B cell (primary cell): Measurements from ENCODE around the gene ABCB10. TPM values are rescaled to one million over a fixed set of nuclear protein-coding genes. Genes with fewer than 3 reads are reported as not detected.

Experiments used
- ATAC-seq: fragments of 200-7000 bp; cut with Tn5 transposase; one replicate; pipeline ENCODE4 v1.10.0; 2021; ENCODE audit warnings: low read depth, mild to moderate bottlenecking, moderate number of reproducible peaks, moderate library complexity
- CTCF ChIA-PET: fragments of 350-600 bp; sonication (Branson Sonifier 250); formaldehyde crosslinking; loops from one replicate; lab custom pipeline; 2021; ENCODE audit warnings: antibody characterized with exemption, inconsistent platforms; lab: Charles Lee
- POLR2A ChIA-PET: fragments of 350-600 bp; sonication (Branson Sonifier 250); formaldehyde crosslinking; loops from one replicate; lab custom pipeline; 2021; ENCODE audit warnings: antibody characterized with exemption; lab: Charles Lee
- DNase-seq: peaks from one replicate; pipeline ENCODE4 v3.0.0; 2013
- H2AFZ ChIP-seq: 2 replicates; pipeline ENCODE4 v1.6.1; 2012; ENCODE audit warnings: mild to moderate bottlenecking, low read depth, low read length; ENCODE audit not compliant: insufficient read depth, poor library complexity, severe bottlenecking
- H3K27ac ChIP-seq, 2 donors: 1 replicate in 1 of 2; 2 replicates in 1 of 2; pipeline ENCODE4 v1.5.1; 2012 to 2013; ENCODE audit warnings: low read length in 2 of 2, mild to moderate bottlenecking in 2 of 2, moderate library complexity in 1 of 2
- H3K27me3 ChIP-seq, 4 experiments: fragments of 200-600 bp in 1 of 4; sonication (generic) in 1 of 4; replicated peaks in 1 of 4; 1 replicate in 2 of 4; 2 replicates in 2 of 4; pipeline versions ENCODE4 v1.6.1 to v1.7.0; 2013 to 2016; ENCODE audit warnings: low read length in 3 of 4, mild to moderate bottlenecking in 2 of 4, mixed read lengths in 1 of 4, moderate library complexity in 1 of 4; ENCODE audit not compliant: insufficient read depth in 4 of 4, control insufficient read depth in 3 of 4; ENCODE audit errors: control extremely low read depth in 1 of 4
- H3K36me3 ChIP-seq, 2 experiments: replicated peaks in 1 of 2; 1 replicate in 1 of 2; 2 replicates in 1 of 2; pipeline versions ENCODE4 v1.6.1 to v1.7.1; 2013; ENCODE audit warnings: low read length in 1 of 2; ENCODE audit not compliant: insufficient read depth in 2 of 2, control insufficient read depth in 1 of 2; ENCODE audit errors: control extremely low read depth in 1 of 2, extremely low read depth in 1 of 2
- H3K4me1 ChIP-seq, 2 donors: fragments of 200-600 bp in 1 of 2; sonication (generic) in 1 of 2; 1 replicate in 1 of 2; 2 replicates in 1 of 2; pipeline versions ENCODE4 v1.5.1 to v1.6.1; 2013 to 2017; ENCODE audit warnings: low read length in 2 of 2; ENCODE audit not compliant: control insufficient read depth in 2 of 2, insufficient read depth in 2 of 2
- H3K4me2 ChIP-seq: replicated peaks from 2 replicates; pipeline ENCODE3; 2012; ENCODE audit warnings: mild to moderate bottlenecking, low read depth, low read length; ENCODE audit not compliant: poor library complexity, severe bottlenecking
- H3K4me3 ChIP-seq, 5 experiments: fragments of 200-600 bp in 1 of 5; sonication (generic) in 1 of 5; 1 replicate in 3 of 5; 2 replicates in 2 of 5; pipeline versions ENCODE4 v1.5.1 to v1.7.0; 2011 to 2016; ENCODE audit warnings: low read length in 4 of 5, mild to moderate bottlenecking in 4 of 5, low read depth in 2 of 5, control low read depth in 1 of 5, moderate library complexity in 1 of 5; ENCODE audit not compliant: insufficient read depth in 1 of 5; ENCODE audit errors: control extremely low read depth in 1 of 5, extremely low read depth in 1 of 5
- H3K79me2 ChIP-seq: fragments of 200-600 bp; sonication (generic); one replicate; pipeline ENCODE4 v1.6.0; 2016; ENCODE audit warnings: low read length; ENCODE audit not compliant: control insufficient read depth, insufficient read depth
- H3K9ac ChIP-seq: fragments of 200-600 bp; sonication (generic); 2 replicates; pipeline ENCODE4 v1.6.1; 2017; ENCODE audit warnings: mild to moderate bottlenecking, low read length, moderate library complexity
- H3K9me3 ChIP-seq, 3 donors: one replicate each; pipeline versions ENCODE4 v1.6.1 to v1.7.1; 2013; ENCODE audit warnings: low read length in 2 of 3; ENCODE audit not compliant: control insufficient read depth in 2 of 3, insufficient read depth in 1 of 3; ENCODE audit errors: control extremely low read depth in 1 of 3
- H4K20me1 ChIP-seq: 2 replicates; pipeline ENCODE4 v1.6.0; 2012; ENCODE audit warnings: mild to moderate bottlenecking, low read length; ENCODE audit not compliant: insufficient read depth, control insufficient read depth, poor library complexity, severe bottlenecking
- H3K27ac Mint-ChIP-seq: one replicate; pipeline ENCODE4 v1.8.0; 2021; ENCODE audit warnings: mixed read lengths
- H3K27me3 Mint-ChIP-seq: one replicate; pipeline ENCODE4 v1.8.0; 2021; ENCODE audit warnings: mixed read lengths
- H3K4me1 Mint-ChIP-seq: one replicate; pipeline ENCODE4 v1.8.0; 2021; ENCODE audit warnings: mixed read lengths
- H3K4me3 Mint-ChIP-seq: one replicate; pipeline ENCODE4 v1.8.0; 2021; ENCODE audit warnings: mixed read lengths
- H3K9me3 Mint-ChIP-seq: one replicate; pipeline ENCODE4 v1.8.0; 2022; ENCODE audit warnings: mixed read lengths; ENCODE audit not compliant: insufficient read depth
- EZH2 ChIP-seq: IDR thresholded peaks from 2 replicates; pipeline ENCODE4 v1.6.1; 2012; ENCODE audit warnings: borderline replicate concordance, low read depth, mild to moderate bottlenecking, moderate library complexity, low read length; ENCODE audit not compliant: insufficient read depth, poor library complexity, severe bottlenecking
- WGBS: methylation state at CpG from one replicate; pipeline ENCODE4 v1.1.5; 2013; ENCODE audit warnings: missing lambda C conversion rate; ENCODE audit not compliant: insufficient coverage; 5-methylcytosine and 5-hydroxymethylcytosine counted together
- intact Hi-C: fragments of 100-400 bp; cut with micrococcal nuclease; formaldehyde crosslinking; loops from one replicate; pipeline ENCODE4 v1.10.0; 2022
- polyA plus RNA-seq: library from polyadenylated mRNA; depleted of rRNA; stranded (reverse); fragments of >200 nt; gene quantifications from 2 replicates; pipeline ENCODE4 v1.2.3, GENCODE V29; 2012
- total RNA-seq, 2 donors: library from RNA; stranded (reverse); fragments of 120-200 nt in 1 of 2; gene quantifications; 1 replicate in 1 of 2; 2 replicates in 1 of 2; pipeline versions ENCODE4 v1.2.3 to v1.2.4, GENCODE V29; 2013 to 2022
- TF ChIP-seq, protein P1 (sequence below): fragments of 200-600 bp; IDR thresholded peaks from one replicate; pipeline ENCODE4 v1.8.0; 2022; ENCODE audit warnings: antibody characterized with exemption, mild to moderate bottlenecking

ABCB10 gene
- total and polyA plus RNA-seq, 2 donors (not counting 1 experiment from before 2014, with no cell fraction given): 6.5 to 18.6 TPM

DNA sequence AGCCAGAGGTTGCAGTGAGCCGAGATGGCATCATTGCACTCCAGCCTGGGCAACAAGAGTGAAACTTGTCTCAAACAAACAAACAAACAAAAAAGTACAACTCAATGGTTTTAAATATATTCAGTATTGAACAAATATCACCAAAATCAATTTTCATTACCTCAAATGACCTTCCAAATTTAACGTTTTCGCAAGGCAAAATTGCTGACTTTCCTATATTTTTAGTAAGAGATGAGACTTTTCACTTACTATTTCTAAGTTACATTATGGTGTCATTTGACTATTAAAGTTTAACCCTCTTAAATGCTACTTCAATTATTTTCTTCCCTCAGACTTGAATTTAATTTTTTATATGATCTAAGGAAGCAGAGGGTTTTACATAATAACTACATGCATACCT, 23.0 kb upstream of the ABCB10 start:
- H3K9ac ChIP-seq: no peak overlapping the region
- TF ChIP-seq, protein P1, sequence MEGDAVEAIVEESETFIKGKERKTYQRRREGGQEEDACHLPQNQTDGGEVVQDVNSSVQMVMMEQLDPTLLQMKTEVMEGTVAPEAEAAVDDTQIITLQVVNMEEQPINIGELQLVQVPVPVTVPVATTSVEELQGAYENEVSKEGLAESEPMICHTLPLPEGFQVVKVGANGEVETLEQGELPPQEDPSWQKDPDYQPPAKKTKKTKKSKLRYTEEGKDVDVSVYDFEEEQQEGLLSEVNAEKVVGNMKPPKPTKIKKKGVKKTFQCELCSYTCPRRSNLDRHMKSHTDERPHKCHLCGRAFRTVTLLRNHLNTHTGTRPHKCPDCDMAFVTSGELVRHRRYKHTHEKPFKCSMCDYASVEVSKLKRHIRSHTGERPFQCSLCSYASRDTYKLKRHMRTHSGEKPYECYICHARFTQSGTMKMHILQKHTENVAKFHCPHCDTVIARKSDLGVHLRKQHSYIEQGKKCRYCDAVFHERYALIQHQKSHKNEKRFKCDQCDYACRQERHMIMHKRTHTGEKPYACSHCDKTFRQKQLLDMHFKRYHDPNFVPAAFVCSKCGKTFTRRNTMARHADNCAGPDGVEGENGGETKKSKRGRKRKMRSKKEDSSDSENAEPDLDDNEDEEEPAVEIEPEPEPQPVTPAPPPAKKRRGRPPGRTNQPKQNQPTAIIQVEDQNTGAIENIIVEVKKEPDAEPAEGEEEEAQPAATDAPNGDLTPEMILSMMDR: no peak
- no peak for TF ChIP-seq EZH2
- H3K4me1 ChIP-seq: peaks cover 10 to 11% of the 10 kb centered on the region in 2 donors
- no peaks in the 10 kb centered on the region for H3K79me2 ChIP-seq
- H3K27ac ChIP-seq: no peak overlapping the region
- no peaks in the 10 kb centered on the region for H4K20me1 ChIP-seq
- H3K9me3 ChIP-seq: no peaks in the 10 kb centered on the region
- ChIA-PET CTCF (no interaction called here), POLR2A (no interaction called here)
- H3K4me2 ChIP-seq: no peak overlapping the region
- ATAC-seq: no peak
- no peak overlapping the region for H2AFZ ChIP-seq
- intact Hi-C loops: no loop called here
- Mint-ChIP-seq H3K4me1 (peaks cover 12% of the 10 kb centered on the region), H3K9me3 (no peaks in the 10 kb centered on the region), H3K27me3 (no peaks in the 10 kb centered on the region), H3K27ac (no peak overlapping the region), H3K4me3 (no peak overlapping the region)
- no peaks in the 10 kb centered on the region for H3K27me3 ChIP-seq
- no peak overlapping the region for H3K4me3 ChIP-seq
- DNase-seq: no peak
- H3K36me3 ChIP-seq: no peaks in the 10 kb centered on the region
- WGBS: no CpG with 5 or more reads among the region's 3 CpGs

DNA sequence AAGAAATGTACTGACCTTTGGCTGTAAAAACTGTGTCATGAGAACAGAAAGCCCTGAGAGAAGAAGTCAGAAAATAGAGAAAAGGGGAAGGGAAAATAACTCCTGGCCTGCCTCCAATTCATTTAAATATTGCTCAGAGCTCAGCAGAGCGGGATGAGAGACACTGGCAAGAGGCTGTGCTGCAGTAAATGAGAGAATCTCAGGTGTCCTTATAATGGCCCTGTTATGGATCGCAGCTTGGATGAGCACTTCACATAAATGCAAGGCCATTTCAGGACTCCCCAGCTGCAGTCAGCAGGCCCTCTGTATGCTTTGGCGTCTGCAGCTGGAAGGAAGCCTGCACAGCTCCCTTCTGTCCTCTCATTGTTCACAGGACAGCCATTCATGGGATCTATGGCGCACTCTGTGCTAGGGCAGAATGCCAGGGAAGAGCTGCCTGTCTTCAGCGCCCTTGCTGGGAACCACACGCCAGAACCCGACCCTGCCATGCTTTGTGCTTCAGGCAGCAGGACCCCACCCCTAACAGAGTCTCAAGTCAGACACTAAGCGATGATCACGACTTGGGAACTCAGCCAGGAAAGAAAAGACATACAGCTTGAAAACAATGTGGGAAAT, 20.7 kb upstream of the ABCB10 start:
- intact Hi-C loops: no loop called here
- ATAC-seq (peak; percentile 68), DNase-seq (peak; percentile 50)
- Histone ChIP-seq H2AFZ (peak overlapping the region; percentile 82), H3K27me3 (no peaks in the 10 kb centered on the region), H3K4me1 (peaks cover 10 to 11% of the 10 kb centered on the region in 2 donors), H3K4me2 (peak overlapping the region; percentile 73), H3K4me3 (peak overlapping the region in 4 of 5 experiments; percentile 17 to 63 (median 40)), H3K79me2 (no peaks in the 10 kb centered on the region), H4K20me1 (no peaks in the 10 kb centered on the region), H3K27ac (peak overlapping the region; percentile 25 to 53), H3K9me3 (no peaks in the 10 kb centered on the region), H3K9ac (peak overlapping the region; percentile 51), H3K36me3 (no peaks in the 10 kb centered on the region)
- TF ChIP-seq, protein P1: no peak
- no peak for TF ChIP-seq EZH2
- Mint-ChIP-seq H3K4me1 (peaks cover 12% of the 10 kb centered on the region), H3K4me3 (peak overlapping the region; percentile 78), H3K27me3 (no peaks in the 10 kb centered on the region), H3K9me3 (no peaks in the 10 kb centered on the region), H3K27ac (peak overlapping the region; percentile 70)
- CTCF ChIA-PET: interaction anchor here (0.6 to 1.6 kb wide), 4 partner anchors 16 to 1959 kb away, joined by 3 to 6 read pairs (median 4); partner anchors contain the start of gene ABCB10
- POLR2A ChIA-PET: interaction anchor here (1.0 kb wide), 1 partner anchor 20 kb away, joined by 5 read pairs; the partner anchor contains the start of gene ABCB10
- WGBS: 50% methylated on average over 6 of the region's 9 CpGs
